GM12872 (cell line): Measurements from ENCODE around the gene FGR.

Experiments
- TF ChIP-seq, protein P1 (sequence below): IDR thresholded peaks from 3 replicates; pipeline ENCODE4 v1.5.1; 2011; ENCODE audit warnings: low read depth, mild to moderate bottlenecking, low read length, moderate library complexity; ENCODE audit not compliant: insufficient read depth

Gene FGR

DNA sequence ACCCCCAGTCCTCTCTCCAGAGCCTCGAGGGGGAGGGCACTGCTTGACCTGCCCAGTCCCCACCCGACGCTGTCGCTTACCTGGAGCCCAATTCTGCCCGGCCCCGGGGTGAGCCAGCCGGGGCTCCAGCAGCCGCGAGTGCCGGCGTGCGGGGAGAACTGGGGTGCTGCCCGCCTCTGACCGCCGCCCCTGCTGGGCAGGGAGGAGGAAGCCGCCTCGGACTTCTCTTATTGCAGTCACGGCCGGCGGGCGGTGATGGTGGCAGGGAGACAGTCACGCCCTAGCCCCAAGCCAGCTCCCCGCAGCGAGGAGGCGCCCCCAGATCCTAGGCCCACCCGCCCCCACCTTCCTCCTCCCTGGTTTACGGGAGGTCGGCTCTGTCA is at the start of gene FGR:
Gene FGR (minus strand): TSS at position 201 of the 383 bp plus-strand sequence. CDS start 11,269 bp downstream, outside the sequence.
- TF ChIP-seq, protein P1, sequence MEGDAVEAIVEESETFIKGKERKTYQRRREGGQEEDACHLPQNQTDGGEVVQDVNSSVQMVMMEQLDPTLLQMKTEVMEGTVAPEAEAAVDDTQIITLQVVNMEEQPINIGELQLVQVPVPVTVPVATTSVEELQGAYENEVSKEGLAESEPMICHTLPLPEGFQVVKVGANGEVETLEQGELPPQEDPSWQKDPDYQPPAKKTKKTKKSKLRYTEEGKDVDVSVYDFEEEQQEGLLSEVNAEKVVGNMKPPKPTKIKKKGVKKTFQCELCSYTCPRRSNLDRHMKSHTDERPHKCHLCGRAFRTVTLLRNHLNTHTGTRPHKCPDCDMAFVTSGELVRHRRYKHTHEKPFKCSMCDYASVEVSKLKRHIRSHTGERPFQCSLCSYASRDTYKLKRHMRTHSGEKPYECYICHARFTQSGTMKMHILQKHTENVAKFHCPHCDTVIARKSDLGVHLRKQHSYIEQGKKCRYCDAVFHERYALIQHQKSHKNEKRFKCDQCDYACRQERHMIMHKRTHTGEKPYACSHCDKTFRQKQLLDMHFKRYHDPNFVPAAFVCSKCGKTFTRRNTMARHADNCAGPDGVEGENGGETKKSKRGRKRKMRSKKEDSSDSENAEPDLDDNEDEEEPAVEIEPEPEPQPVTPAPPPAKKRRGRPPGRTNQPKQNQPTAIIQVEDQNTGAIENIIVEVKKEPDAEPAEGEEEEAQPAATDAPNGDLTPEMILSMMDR: no peak

DNA sequence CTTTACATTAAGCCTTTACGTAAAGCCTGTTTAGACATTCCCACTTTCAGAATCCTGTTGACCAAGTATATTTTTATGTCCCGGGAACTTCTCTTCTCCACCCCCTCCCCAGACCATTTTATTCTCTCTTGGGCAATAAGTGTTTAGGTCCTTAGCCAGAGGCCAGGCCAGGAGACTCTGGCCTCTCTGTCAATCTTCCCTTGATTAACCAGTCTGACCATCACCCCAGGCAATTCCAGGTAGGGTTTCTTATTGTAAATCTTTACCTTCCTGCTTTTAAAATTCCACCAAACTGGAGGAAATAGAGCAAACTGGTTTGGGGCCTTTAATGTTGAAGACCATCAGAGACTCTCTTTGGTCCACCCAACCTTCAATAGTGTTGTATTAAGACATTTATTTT is 49.2 kb upstream of the FGR start:
- TF ChIP-seq, protein P1: no peak

DNA sequence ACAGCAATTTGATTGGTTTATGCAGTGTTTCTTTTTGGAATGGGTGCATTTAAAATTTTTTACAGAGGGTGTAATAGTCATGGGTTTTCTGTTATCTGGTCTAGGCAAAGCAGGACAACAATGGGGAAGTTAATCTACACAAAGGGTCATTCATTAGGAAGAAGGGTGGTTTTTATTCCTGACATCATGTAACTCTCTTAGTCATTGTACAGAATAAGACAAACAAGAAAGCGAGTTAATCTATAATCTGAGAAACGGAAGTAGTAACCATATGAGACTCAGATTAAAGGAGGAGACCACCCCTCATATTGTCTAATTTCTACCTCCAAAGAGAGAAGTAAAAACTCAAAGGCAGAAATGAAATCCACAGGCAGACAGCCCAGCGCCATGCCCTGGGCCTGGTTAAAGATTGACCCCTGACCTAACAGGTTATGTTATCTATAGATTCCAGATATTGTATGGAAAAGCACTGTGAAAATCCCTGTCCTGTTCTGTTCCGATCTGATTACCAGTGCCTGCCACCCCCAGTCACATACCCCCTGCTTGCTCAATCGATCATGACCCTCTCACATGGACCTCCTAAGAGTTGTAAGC is 47.5 kb upstream of the FGR start:
- TF ChIP-seq, protein P1: no peak

DNA sequence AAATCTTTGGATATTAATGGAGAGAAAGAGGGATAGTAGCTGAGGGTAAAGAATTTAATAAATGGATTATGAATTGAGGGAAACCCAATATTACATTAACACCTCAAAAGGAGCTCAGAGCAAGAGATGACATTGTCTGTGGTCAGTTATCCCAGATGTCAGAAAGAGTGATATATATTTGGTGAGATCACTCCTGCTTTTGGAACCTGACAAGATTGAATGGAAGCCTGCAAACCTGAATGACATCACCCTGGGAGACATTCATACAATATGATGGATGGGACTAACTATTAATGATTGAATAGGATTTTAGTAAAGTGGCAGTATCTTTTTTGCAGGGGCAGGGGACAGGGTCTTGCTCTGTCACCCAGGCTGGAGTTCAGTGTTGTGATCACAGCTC is 43.8 kb upstream of the FGR start:
- TF ChIP-seq, protein P1: no peak

DNA sequence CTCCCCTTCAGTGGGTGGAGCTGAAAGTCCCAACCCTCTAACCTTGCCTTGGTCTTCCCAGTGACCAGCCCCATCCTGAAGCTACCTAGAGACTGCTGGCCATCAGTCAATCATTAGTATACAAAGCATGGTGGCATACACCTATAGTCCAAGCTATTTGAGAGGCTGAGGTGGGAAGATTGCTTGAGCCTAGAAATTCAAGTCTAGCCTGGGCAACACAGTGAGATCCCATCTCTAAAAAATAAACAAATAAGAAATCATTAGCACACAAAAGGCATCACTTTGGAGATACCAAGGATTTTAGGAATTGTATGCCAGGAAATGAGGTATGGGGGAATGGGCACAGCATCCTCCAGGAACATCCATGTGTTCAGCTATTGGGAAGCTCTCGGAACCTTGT is 41.4 kb upstream of the FGR start:
- TF ChIP-seq, protein P1: no peak

DNA sequence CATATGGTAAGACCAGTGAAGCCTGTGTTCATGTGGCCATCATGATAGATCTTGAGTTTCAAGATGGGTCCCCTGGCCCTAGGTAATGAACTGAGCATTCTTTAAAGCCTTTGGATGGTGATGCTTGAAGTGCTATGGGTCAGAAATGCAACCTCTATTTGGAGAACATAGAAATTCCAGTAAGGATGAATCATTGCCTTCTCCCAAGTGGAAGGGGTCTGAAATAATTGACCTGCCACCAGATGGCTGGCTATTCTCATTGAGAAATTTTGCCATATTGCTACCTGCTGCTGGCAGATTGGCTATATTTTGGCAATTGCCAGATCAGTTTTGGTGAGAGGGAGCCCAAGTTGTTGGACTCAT is 37.7 kb upstream of the FGR start:
- TF ChIP-seq, protein P1: no peak

DNA sequence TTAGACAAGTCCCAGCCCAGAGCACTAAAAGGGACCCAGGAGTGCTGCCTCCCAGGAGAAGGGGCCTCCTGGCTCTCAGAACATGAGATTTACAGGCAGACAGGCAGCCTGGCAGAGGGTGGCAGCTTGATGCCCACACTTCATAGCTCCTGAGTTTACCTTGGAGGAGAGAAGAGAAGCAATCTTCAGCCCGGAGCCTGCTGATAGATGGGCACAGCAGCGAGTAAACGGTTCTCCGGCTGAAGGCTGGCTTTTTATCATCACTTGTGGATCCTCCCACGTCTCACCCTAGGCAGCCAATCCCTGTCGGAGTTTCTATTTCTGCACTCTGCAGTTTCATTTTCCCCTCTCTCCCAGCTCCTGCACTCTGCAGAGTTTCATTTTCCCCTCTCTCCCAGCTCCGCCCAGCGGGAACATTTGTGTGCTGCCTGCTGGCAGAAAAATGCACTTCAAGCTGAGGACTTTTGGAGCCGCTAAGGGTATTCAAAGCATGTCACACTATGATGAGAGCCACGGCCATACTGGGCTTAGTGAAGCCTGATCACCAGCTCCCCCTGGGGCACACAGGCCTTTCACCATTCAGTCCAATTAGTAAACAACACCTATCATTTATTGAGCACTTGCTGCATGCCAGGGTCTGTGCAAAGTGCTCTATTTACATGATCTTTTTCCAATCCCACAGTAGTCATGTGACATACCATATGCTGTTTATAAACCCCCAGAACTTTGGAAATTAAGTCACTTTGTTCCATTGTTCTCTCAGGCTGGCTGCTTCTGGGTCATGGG is 37.2 kb upstream of the FGR start, which contains the start of gene IFI6:
Gene IFI6 (minus strand): TSS at position 229 of the 786 bp plus-strand sequence. CDS start 2,878 bp downstream, outside the sequence.
- TF ChIP-seq, protein P1: peak; percentile 55
